Measurements from ENCODE around the gene MMP10.

Gene MMP10

GRCh38 chr11:102792604-102793003 lies 12.2 kb upstream of the MMP10 start:
- no peak overlapping the region for H3K4me3 ChIP-seq
- no peak overlapping the region for H3K9ac ChIP-seq (ENCODE audit: insufficient read length)
- H3K36me3 ChIP-seq (ENCODE audit: insufficient read depth, low read length) = no peaks in the 10 kb centered on the region
- H3K27ac ChIP-seq = no peak overlapping the region
- no peak for DNase-seq (ENCODE audit: low read depth, low spot score)
- H3K9me3 ChIP-seq (ENCODE audit: low read depth, low read length) = no peaks in the 10 kb centered on the region
- TF ChIP-seq POLR2AphosphoS5 (IDR thresholded peaks at IDR 0.05; ENCODE audit: borderline replicate concordance, low read depth, low read length) (no peak), FOXP2 (optimal IDR thresholded peaks at IDR 0.05; ENCODE audit: control extremely low read depth, extremely low read length, insufficient read depth) (no peak), EZH2 (IDR thresholded peaks at IDR 0.05) (no peak)

GRCh38 chr11:102791271-102792036 lies 11.0 kb upstream of the MMP10 start:
- no peak for DNase-seq (ENCODE audit: low read depth, low spot score)
- no peaks in the 10 kb centered on the region for H3K9me3 ChIP-seq (ENCODE audit: low read depth, low read length)
- no peak for TF ChIP-seq EZH2 (IDR thresholded peaks at IDR 0.05)
- TF ChIP-seq POLR2AphosphoS5 (IDR thresholded peaks at IDR 0.05; ENCODE audit: borderline replicate concordance, low read depth, low read length) = no peak
- TF ChIP-seq FOXP2 (optimal IDR thresholded peaks at IDR 0.05; ENCODE audit: control extremely low read depth, extremely low read length, insufficient read depth) = no peak
- no peak overlapping the region for H3K4me3 ChIP-seq
- no peak overlapping the region for H3K27ac ChIP-seq
- H3K36me3 ChIP-seq (ENCODE audit: insufficient read depth, low read length) = no peaks in the 10 kb centered on the region
- no peak overlapping the region for H3K9ac ChIP-seq (ENCODE audit: insufficient read length)

- H3K36me3 ChIP-seq (ENCODE audit: insufficient read depth, low read length) = no peaks in the 10 kb centered on the region
- no peak for DNase-seq (ENCODE audit: low read depth, low spot score)
- no peaks in the 10 kb centered on the region for H3K9me3 ChIP-seq (ENCODE audit: low read depth, low read length)
- H3K27ac ChIP-seq = no peak overlapping the region
- no peak overlapping the region for H3K4me3 ChIP-seq
- TF ChIP-seq POLR2AphosphoS5 (IDR thresholded peaks at IDR 0.05; ENCODE audit: borderline replicate concordance, low read depth, low read length) (no peak), FOXP2 (optimal IDR thresholded peaks at IDR 0.05; ENCODE audit: control extremely low read depth, extremely low read length, insufficient read depth) (no peak), EZH2 (IDR thresholded peaks at IDR 0.05) (no peak)
- H3K9ac ChIP-seq (ENCODE audit: insufficient read length) = no peak overlapping the region
Measured at GRCh38 chr11:102788334-102788995, 8.0 kb upstream of the MMP10 start.

GRCh38 chr11:102784380-102784779 lies 4.0 kb upstream of the MMP10 start:
- DNase-seq (ENCODE audit: low read depth, low spot score) = no peak
- Histone ChIP-seq H3K4me3 (no peak overlapping the region), H3K36me3 (ENCODE audit: insufficient read depth, low read length) (no peaks in the 10 kb centered on the region), H3K9me3 (ENCODE audit: low read depth, low read length) (no peaks in the 10 kb centered on the region), H3K27ac (no peak overlapping the region), H3K9ac (ENCODE audit: insufficient read length) (no peak overlapping the region)
- TF ChIP-seq FOXP2 (optimal IDR thresholded peaks at IDR 0.05; ENCODE audit: control extremely low read depth, extremely low read length, insufficient read depth) (no peak), EZH2 (IDR thresholded peaks at IDR 0.05) (no peak), POLR2AphosphoS5 (IDR thresholded peaks at IDR 0.05; ENCODE audit: borderline replicate concordance, low read depth, low read length) (no peak)

- no peak for DNase-seq (ENCODE audit: low read depth, low spot score)
- no peak overlapping the region for H3K9ac ChIP-seq (ENCODE audit: insufficient read length)
- no peaks in the 10 kb centered on the region for H3K36me3 ChIP-seq (ENCODE audit: insufficient read depth, low read length)
- H3K4me3 ChIP-seq = no peak overlapping the region
- no peak overlapping the region for H3K27ac ChIP-seq
- TF ChIP-seq FOXP2 (optimal IDR thresholded peaks at IDR 0.05; ENCODE audit: control extremely low read depth, extremely low read length, insufficient read depth) (no peak), POLR2AphosphoS5 (IDR thresholded peaks at IDR 0.05; ENCODE audit: borderline replicate concordance, low read depth, low read length) (no peak), EZH2 (IDR thresholded peaks at IDR 0.05) (no peak)
- H3K9me3 ChIP-seq (ENCODE audit: low read depth, low read length) = no peaks in the 10 kb centered on the region
Measured at GRCh38 chr11:102783720-102784119, 3.3 kb upstream of the MMP10 start.

GRCh38 chr11:102783016-102783415 lies 2.6 kb upstream of the MMP10 start:
- Histone ChIP-seq H3K9ac (ENCODE audit: insufficient read length) (no peak overlapping the region), H3K27ac (no peak overlapping the region), H3K4me3 (no peak overlapping the region), H3K9me3 (ENCODE audit: low read depth, low read length) (no peaks in the 10 kb centered on the region), H3K36me3 (ENCODE audit: insufficient read depth, low read length) (no peaks in the 10 kb centered on the region)
- no peak for DNase-seq (ENCODE audit: low read depth, low spot score)
- TF ChIP-seq POLR2AphosphoS5 (IDR thresholded peaks at IDR 0.05; ENCODE audit: borderline replicate concordance, low read depth, low read length) (no peak), FOXP2 (optimal IDR thresholded peaks at IDR 0.05; ENCODE audit: control extremely low read depth, extremely low read length, insufficient read depth) (no peak), EZH2 (IDR thresholded peaks at IDR 0.05) (no peak)

- no peak overlapping the region for H3K4me3 ChIP-seq
- no peak overlapping the region for H3K27ac ChIP-seq
- H3K9ac ChIP-seq (ENCODE audit: insufficient read length) = no peak overlapping the region
- H3K36me3 ChIP-seq (ENCODE audit: insufficient read depth, low read length) = no peaks in the 10 kb centered on the region
- DNase-seq (ENCODE audit: low read depth, low spot score) = no peak
- no peaks in the 10 kb centered on the region for H3K9me3 ChIP-seq (ENCODE audit: low read depth, low read length)
- TF ChIP-seq POLR2AphosphoS5 (IDR thresholded peaks at IDR 0.05; ENCODE audit: borderline replicate concordance, low read depth, low read length) = no peak
- no peak for TF ChIP-seq EZH2 (IDR thresholded peaks at IDR 0.05)
Measured at GRCh38 chr11:102781676-102782075, 1.2 kb upstream of the MMP10 start.

GRCh38 chr11:102776454-102776853 lies 4.0 kb downstream of the MMP10 start:
- TF ChIP-seq EZH2 (IDR thresholded peaks at IDR 0.05) (no peak), POLR2AphosphoS5 (IDR thresholded peaks at IDR 0.05; ENCODE audit: borderline replicate concordance, low read depth, low read length) (no peak), FOXP2 (optimal IDR thresholded peaks at IDR 0.05; ENCODE audit: control extremely low read depth, extremely low read length, insufficient read depth) (no peak)
- no peak overlapping the region for H3K9ac ChIP-seq (ENCODE audit: insufficient read length)
- no peak overlapping the region for H3K4me3 ChIP-seq
- no peak for DNase-seq (ENCODE audit: low read depth, low spot score)
- H3K27ac ChIP-seq = no peak overlapping the region
- H3K9me3 ChIP-seq (ENCODE audit: low read depth, low read length) = no peaks in the 10 kb centered on the region
- H3K36me3 ChIP-seq (ENCODE audit: insufficient read depth, low read length) = no peaks in the 10 kb centered on the region
